ENCODE results near the gene CCND2. TPM values are rescaled to one million over a fixed set of nuclear protein-coding genes. Genes with fewer than 3 reads are reported as not detected.

CCND2 gene
- total RNA-seq, 1 donor from 2014 or later, result 607 TPM

GRCh38 chr12:4267704-4268328 is 5.7 kb upstream of the CCND2 start:
- Mint-ChIP-seq H3K27me3 (peaks cover 20% of the 10 kb centered on the region), H3K36me3 (ENCODE audit: low read depth) (peaks cover 2% of the 10 kb centered on the region), H3K27ac (no peak overlapping the region), H3K9me3 (no peaks in the 10 kb centered on the region), H3K4me1 (peaks cover 21% of the 10 kb centered on the region), H3K4me3 (peak overlapping the region; percentile 97)
- no peak for DNase-seq
- intact Hi-C loops (cut with micrococcal nuclease), result loop anchor here (1.0 to 2.0 kb wide), 3 partner anchors 17 to 97 kb away; no protein-coding TSS in a partner anchor

DNA sequence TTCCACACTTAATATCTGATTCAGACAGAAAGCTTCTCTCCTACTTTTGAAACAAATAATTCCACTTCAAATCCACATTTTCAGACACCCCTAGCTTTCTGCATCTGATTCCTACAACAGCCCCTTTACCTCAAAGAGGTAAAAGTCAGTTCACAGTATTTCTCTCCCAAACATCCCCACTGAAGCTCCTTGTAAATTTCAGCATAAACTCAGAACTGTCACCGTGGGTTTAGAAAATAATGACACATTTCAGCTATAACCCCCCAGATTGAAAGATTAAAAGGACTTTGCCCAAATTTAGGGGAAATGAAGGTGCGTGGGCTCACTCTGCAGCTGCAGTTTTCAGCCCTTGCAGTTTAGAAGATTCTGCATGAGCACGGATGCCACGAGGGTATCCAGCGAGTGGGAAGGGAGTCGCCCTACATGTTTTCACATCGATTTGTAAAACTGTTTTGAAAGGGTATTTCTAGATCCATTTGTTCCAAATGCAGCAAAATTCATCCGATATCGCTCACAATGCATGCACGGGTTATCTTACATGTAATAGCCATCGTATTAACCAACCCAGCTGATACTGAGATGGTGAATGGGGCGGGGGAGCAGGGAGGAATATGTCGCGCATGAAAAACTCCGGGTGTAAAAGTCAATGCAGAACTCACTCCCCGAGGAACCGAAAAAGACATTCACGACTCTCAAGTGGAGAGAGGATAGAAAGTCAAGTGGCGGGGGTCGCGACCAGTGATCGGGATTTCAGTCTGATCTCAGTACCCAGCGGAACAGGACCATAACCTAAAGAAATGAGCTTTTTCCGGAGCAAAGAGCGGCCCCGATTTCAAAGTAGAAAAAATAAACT is 5.0 kb upstream of the CCND2 start:
- Mint-ChIP-seq H3K4me3 (peak overlapping the region; percentile 97), H3K9me3 (no peaks in the 10 kb centered on the region), H3K27me3 (peaks cover 19% of the 10 kb centered on the region), H3K4me1 (peaks cover 24% of the 10 kb centered on the region), H3K27ac (peak overlapping the region; percentile 99), H3K36me3 (ENCODE audit: low read depth) (peaks cover 2% of the 10 kb centered on the region)
- peak; percentile 81 for DNase-seq
- intact Hi-C loops (cut with micrococcal nuclease), result loop anchor here (1.0 to 2.0 kb wide), 5 partner anchors 18 to 122 kb away; no protein-coding TSS in a partner anchor

DNA sequence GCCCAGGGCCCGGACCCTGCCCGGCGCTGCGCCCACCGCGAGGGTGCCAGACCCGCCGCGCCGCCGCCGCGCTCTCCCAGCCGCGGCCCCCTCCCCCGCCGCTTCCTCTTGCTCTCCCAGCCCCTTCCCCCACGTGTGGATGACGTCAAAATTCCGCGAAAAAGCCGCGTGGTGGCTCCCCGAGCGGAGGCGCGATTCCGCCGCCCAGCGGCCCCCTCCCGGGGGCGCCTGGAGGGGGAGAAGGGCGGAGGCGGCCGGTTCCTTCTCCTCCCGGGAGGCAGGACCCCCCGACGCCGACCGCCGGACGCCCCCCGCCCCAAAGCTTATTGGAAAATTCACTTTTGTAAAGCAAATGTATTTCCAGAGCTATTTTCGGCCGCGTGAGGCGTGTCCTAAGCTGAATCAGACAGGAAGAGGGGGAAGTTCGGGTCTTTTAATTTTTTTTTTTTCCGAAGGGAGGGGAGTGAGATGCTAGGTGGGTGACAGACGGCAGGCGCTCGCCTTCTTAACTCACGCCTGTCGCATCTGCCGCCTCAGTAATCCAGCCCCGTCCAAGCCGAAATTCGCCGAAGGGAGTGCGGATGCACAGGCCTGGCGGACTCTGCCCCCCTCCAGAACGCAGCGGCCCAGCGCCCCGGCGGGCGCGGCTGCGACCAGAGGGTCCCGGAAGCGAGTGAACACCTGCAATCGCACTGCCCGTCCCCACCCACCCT is 4.1 kb upstream of the CCND2 start:
- intact Hi-C loops (cut with micrococcal nuclease), result loop anchor here (1.0 to 2.0 kb wide), 4 partner anchors 19 to 123 kb away; no protein-coding TSS in a partner anchor
- peak overlapping the region; percentile 97 for H3K4me3 Mint-ChIP-seq
- no peaks in the 10 kb centered on the region for H3K9me3 Mint-ChIP-seq
- peak; percentile 98 for DNase-seq
- peaks cover 16% of the 10 kb centered on the region for H3K27me3 Mint-ChIP-seq
- H3K36me3 Mint-ChIP-seq (ENCODE audit: low read depth), result peaks cover 2% of the 10 kb centered on the region
- peak overlapping the region; percentile 97 for H3K27ac Mint-ChIP-seq
- peaks cover 24% of the 10 kb centered on the region for H3K4me1 Mint-ChIP-seq

GRCh38 chr12:4270016-4270830 is 3.3 kb upstream of the CCND2 start:
- H3K36me3 Mint-ChIP-seq (ENCODE audit: low read depth), result peaks cover 10% of the 10 kb centered on the region
- intact Hi-C loops (cut with micrococcal nuclease), result no loop called here
- peak overlapping the region; percentile 98 for H3K27ac Mint-ChIP-seq
- DNase-seq, result peak; percentile 84
- H3K4me3 Mint-ChIP-seq, result peak overlapping the region; percentile 97
- peaks cover 13% of the 10 kb centered on the region for H3K27me3 Mint-ChIP-seq
- peaks cover 24% of the 10 kb centered on the region for H3K4me1 Mint-ChIP-seq
- no peaks in the 10 kb centered on the region for H3K9me3 Mint-ChIP-seq

- H3K27me3 Mint-ChIP-seq, result peaks cover 6% of the 10 kb centered on the region
- H3K36me3 Mint-ChIP-seq (ENCODE audit: low read depth), result peaks cover 19% of the 10 kb centered on the region
- intact Hi-C loops (cut with micrococcal nuclease), result no loop called here
- H3K4me3 Mint-ChIP-seq, result peak overlapping the region; percentile 97
- H3K27ac Mint-ChIP-seq, result peak overlapping the region; percentile 98
- peaks cover 28% of the 10 kb centered on the region for H3K4me1 Mint-ChIP-seq
- H3K9me3 Mint-ChIP-seq, result no peaks in the 10 kb centered on the region
- DNase-seq, result peak; percentile 85
Measured at GRCh38 chr12:4270831-4271716, 2.5 kb upstream of the CCND2 start.

DNA sequence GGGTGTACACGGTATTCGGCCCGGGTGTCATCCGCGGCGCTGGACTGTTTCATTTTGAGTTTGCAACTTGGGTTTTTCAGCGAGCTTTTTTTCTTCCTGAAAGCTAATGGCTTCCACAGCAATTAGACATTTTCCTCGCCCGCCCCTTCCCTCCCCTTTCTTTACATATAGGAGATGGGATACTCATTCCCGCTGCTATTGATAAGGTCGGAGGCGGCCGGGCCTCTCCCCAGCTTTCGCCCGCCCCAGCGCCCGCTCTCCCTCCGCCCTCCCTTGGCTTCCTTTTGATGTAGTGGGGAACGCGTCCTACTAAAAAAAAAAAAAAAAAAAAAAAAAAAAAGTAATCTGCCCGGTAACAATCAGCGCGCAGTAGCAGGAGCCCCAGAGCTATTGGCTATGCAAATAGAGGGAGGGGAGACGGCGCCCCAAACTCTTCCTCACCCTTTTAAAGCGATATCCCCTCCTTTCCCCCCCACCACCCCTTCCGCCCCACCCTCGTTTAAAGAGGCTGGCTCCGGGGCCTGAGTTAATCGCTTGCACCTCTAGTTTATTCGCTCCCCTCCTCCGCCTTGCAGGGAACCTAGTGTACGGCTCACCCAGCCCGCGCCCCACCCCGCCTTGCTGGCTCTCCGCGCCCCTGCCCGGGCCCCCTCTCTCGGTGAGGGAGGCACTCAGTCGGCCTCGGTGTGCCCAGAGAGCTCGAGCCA is 1.7 kb upstream of the CCND2 start:
- H3K27me3 Mint-ChIP-seq, result peaks cover 6% of the 10 kb centered on the region
- DNase-seq, result peak; percentile 95
- H3K36me3 Mint-ChIP-seq (ENCODE audit: low read depth), result peaks cover 27% of the 10 kb centered on the region
- intact Hi-C loops (cut with micrococcal nuclease), result loop anchor here (1.0 to 2.0 kb wide), 4 partner anchors 49 to 519 kb away; partner anchors contain the start of genes CRACR2A and TIGAR
- H3K27ac Mint-ChIP-seq, result peak overlapping the region; percentile 98
- no peaks in the 10 kb centered on the region for H3K9me3 Mint-ChIP-seq
- H3K4me3 Mint-ChIP-seq, result peak overlapping the region; percentile 97
- peaks cover 33% of the 10 kb centered on the region for H3K4me1 Mint-ChIP-seq

GRCh38 chr12:4272424-4273272 is 914 bp upstream of the CCND2 start:
- H3K36me3 Mint-ChIP-seq (ENCODE audit: low read depth), result peaks cover 34% of the 10 kb centered on the region
- intact Hi-C loops (cut with micrococcal nuclease), result loop anchor here (1.0 to 2.0 kb wide), 8 partner anchors 48 to 520 kb away; partner anchors contain the start of genes CRACR2A, PARP11 and TIGAR

GRCh38 chr12:4273273-4273651 is 300 bp upstream of the CCND2 start:
- Mint-ChIP-seq H3K4me3 (peak overlapping the region; percentile 97), H3K36me3 (ENCODE audit: low read depth) (peaks cover 41% of the 10 kb centered on the region), H3K27ac (peak overlapping the region; percentile 98), H3K9me3 (no peaks in the 10 kb centered on the region), H3K4me1 (peaks cover 42% of the 10 kb centered on the region), H3K27me3 (peaks cover 2% of the 10 kb centered on the region)
- intact Hi-C loops (cut with micrococcal nuclease), result loop anchor here (1.0 to 2.0 kb wide), 6 partner anchors 48 to 520 kb away; partner anchors contain the start of genes CRACR2A, PARP11 and TIGAR
- no peak for DNase-seq

More at GRCh38 chr12:4272424-4273272, 914 bp upstream of the CCND2 start:
- Mint-ChIP-seq H3K27ac (peak overlapping the region; percentile 98), H3K4me3 (peak overlapping the region; percentile 97), H3K4me1 (peaks cover 36% of the 10 kb centered on the region), H3K9me3 (no peaks in the 10 kb centered on the region), H3K27me3 (peaks cover 2% of the 10 kb centered on the region)
- peak; percentile 94 for DNase-seq

DNA sequence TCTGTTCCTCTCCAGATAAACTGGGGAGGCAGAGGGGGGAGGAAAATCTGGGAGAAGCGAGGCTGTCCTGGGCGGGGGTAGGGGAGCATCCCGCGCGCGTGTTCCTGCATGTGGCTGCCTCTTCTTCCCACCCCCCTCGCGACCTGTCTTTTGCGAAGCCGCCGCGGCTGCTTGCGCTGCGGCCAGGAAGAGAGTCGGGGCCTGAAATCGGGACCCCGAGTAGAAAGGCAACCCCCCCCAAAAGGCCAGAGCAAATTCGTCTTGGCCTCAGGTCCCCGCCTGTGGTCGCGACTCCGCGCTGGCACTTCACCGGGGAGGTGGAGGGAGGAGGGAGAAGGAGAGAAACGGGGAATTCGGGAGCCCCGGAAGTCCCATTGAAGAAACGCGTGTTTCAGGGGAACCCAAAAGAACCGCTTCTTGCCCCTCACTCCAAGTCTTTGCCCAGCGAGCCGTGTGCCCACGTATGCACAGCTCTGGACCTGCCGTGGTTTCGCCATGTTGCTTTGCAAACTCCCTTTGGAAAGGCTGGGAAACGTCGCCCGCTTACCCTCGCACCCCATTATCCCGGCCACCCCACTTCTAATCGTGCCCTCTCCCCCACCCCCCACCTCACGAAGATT is 944 bp downstream of the CCND2 start:
- intact Hi-C loops (cut with micrococcal nuclease), result no loop called here
- H3K27ac Mint-ChIP-seq, result peak overlapping the region; percentile 98
- peaks cover 52% of the 10 kb centered on the region for H3K36me3 Mint-ChIP-seq (ENCODE audit: low read depth)
- H3K27me3 Mint-ChIP-seq, result no peaks in the 10 kb centered on the region
- H3K9me3 Mint-ChIP-seq, result no peaks in the 10 kb centered on the region
- H3K4me1 Mint-ChIP-seq, result peaks cover 46% of the 10 kb centered on the region
- H3K4me3 Mint-ChIP-seq, result peak overlapping the region; percentile 97
- DNase-seq, result peak; percentile 77

DNA sequence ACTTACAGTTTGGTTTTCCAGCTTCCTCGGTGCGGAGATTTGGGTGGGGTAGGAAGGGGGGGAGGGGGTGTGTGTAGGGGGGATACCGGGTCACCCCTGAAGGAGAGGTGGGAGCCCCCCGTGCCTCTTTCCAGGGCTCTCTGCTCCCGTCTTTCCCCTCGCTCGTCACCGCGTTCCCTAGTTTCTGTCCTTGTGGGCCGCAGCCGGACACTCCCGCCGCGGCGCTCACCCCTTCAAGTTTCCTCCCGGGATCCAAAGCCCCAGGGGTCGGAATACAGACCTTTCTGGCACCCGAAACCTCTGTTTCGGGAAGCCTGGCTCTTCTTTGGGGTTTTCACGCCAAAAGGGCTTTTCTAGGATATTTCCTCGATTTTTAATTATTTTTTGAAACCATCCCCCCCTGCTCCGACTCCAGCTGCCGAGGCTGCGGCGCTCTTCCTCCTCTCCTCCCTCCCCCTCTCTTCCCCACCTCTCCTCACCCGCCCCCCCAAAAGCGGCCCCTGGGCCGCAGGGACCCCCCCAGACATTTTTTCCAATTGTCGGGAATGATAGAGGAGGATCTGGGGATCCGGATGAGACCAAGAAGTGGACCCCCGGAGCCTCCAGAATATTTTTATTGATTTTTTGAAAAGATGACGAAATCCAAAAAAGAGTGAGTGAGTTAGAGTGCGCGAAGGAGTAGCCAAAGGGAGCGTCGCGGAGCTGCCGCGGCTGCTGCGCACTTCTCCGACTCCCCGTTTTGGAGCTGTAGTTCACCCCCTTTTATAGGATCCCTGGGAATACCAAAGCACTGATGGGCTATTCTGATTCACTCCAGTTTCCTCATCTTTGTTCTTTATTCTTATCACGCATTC is 1.7 kb downstream of the CCND2 start:
- Mint-ChIP-seq H3K4me3 (peak overlapping the region; percentile 97), H3K27me3 (no peaks in the 10 kb centered on the region), H3K27ac (peak overlapping the region; percentile 98), H3K9me3 (no peaks in the 10 kb centered on the region), H3K4me1 (peaks cover 48% of the 10 kb centered on the region), H3K36me3 (ENCODE audit: low read depth) (peaks cover 58% of the 10 kb centered on the region)
- intact Hi-C loops (cut with micrococcal nuclease), result no loop called here
- no peak for DNase-seq

All from activated CD4-positive, alpha-beta T cell treated with anti-CD3 and anti-CD28 coated beads, Interleukin-2, amount 10 ng/mL, durations not matched to agents 24 days and 14 days (primary cell).